ENCODE data around the gene APBB3. TPM values are rescaled to one million over a fixed set of nuclear protein-coding genes. Genes with fewer than 3 reads are reported as not detected.

The APBB3 gene
- polyA plus RNA-seq, 1 donor from 2014 or later, result 131 TPM

- no peak for TF ChIP-seq CTCF (IDR thresholded peaks at IDR 0.05; ENCODE audit: poor library complexity, severe bottlenecking)
- no peak for TF ChIP-seq EP300 (conservative IDR thresholded peaks at IDR 0.05; ENCODE audit: poor library complexity, severe bottlenecking)
Measured at GRCh38 chr5:140561753-140562523, 2.5 kb downstream of the APBB3 start (continued).

DNA sequence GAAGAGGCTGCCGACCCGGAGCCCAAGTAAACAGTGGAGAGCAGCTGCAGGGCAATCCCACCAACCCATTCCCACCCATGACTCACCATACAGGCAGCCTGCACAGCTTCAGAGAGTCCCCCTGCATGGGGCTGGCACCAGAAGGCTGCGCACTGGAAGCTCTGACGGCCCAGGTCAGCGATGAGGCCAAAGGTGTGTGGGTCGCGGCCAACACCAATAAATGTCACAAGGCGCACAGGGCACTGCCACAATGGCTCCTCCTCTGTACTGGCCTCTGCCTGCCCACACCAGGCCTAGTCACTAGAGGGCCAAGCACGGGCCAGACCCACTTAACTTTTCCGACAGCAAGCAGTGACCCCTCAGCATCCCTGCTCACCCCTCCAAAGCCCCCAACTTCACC is 4.2 kb downstream of the APBB3 start:
- TF ChIP-seq TAF1 (IDR thresholded peaks at IDR 0.05; ENCODE audit: low read depth) (no peak), RAD21 (conservative IDR thresholded peaks at IDR 0.05) (no peak)
- no peak overlapping the region for H3K27ac ChIP-seq (ENCODE audit: low read length)
- no peak overlapping the region for H2AFZ ChIP-seq (ENCODE audit: low read depth, low read length)
- no peak overlapping the region for H3K4me3 ChIP-seq (ENCODE audit: low read length)
- H4K20me1 ChIP-seq (ENCODE audit: insufficient read depth), result no peaks in the 10 kb centered on the region
- H3F3A ChIP-seq (ENCODE audit: insufficient read depth, low read length, poor library complexity, severe bottlenecking), result no peaks in the 10 kb centered on the region
- H3K27me3 ChIP-seq (ENCODE audit: insufficient read depth, low read depth, low read length), result no peaks in the 10 kb centered on the region
- no peak overlapping the region for H3K9ac ChIP-seq (ENCODE audit: low read length)
- H3K4me2 ChIP-seq (ENCODE audit: low read length), result no peak overlapping the region
- no peaks in the 10 kb centered on the region for H3K9me3 ChIP-seq (ENCODE audit: low read length)
- H3K36me3 ChIP-seq (ENCODE audit: insufficient read depth, low read length), result no peaks in the 10 kb centered on the region
- H3K79me2 ChIP-seq (replicated peaks; ENCODE audit: insufficient read depth, low read length), result peaks cover 23% of the 10 kb centered on the region
- no peaks in the 10 kb centered on the region for H3K9me2 ChIP-seq (ENCODE audit: insufficient read depth, low read length)

DNA sequence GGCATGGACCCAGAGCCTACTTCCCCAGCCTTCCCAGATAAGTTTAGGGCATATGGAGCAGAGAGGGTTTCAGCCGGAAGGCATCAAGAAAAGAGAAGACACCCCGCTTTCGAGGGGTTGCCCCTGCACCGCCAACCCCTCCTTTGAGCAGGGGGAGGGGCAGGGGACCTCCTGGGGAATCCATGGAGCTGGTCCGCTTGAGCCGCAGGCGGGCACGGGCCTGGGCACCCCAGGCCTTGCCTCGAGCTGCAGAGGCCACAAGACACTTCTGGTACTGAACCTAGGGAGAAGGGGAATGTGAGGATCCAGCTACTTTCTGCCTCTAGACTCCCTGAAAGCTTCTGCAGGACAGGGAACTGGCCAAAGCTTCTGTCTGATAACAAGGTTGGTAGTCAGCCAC is 5.9 kb downstream of the APBB3 start:
- no peaks in the 10 kb centered on the region for H3K9me3 ChIP-seq (ENCODE audit: low read length)
- H3K9ac ChIP-seq (ENCODE audit: low read length), result no peak overlapping the region
- H3K36me3 ChIP-seq (ENCODE audit: insufficient read depth, low read length), result no peaks in the 10 kb centered on the region
- H3K27ac ChIP-seq (ENCODE audit: low read length), result no peak overlapping the region
- no peak overlapping the region for H3K4me3 ChIP-seq (ENCODE audit: low read length)
- no peak overlapping the region for H3K4me2 ChIP-seq (ENCODE audit: low read length)
- TF ChIP-seq SMC3 (conservative IDR thresholded peaks at IDR 0.05; ENCODE audit: poor library complexity) (no peak), CTCF (IDR thresholded peaks at IDR 0.05; ENCODE audit: poor library complexity, severe bottlenecking) (no peak), EZH2 (IDR thresholded peaks at IDR 0.05; ENCODE audit: borderline replicate concordance, insufficient read depth, low read length, poor library complexity, severe bottlenecking) (no peak), TAF1 (IDR thresholded peaks at IDR 0.05; ENCODE audit: low read depth) (no peak), REST (IDR thresholded peaks at IDR 0.05; ENCODE audit: borderline replicate concordance) (no peak), EP300 (conservative IDR thresholded peaks at IDR 0.05; ENCODE audit: poor library complexity, severe bottlenecking) (no peak), MXI1 (conservative IDR thresholded peaks at IDR 0.05; ENCODE audit: poor library complexity, severe bottlenecking) (no peak), RAD21 (conservative IDR thresholded peaks at IDR 0.05) (no peak)
- no peaks in the 10 kb centered on the region for H3K27me3 ChIP-seq (ENCODE audit: insufficient read depth, low read depth, low read length)
- H4K20me1 ChIP-seq (ENCODE audit: insufficient read depth), result no peaks in the 10 kb centered on the region
- no peak overlapping the region for H2AFZ ChIP-seq (ENCODE audit: low read depth, low read length)
- H3K79me2 ChIP-seq (replicated peaks; ENCODE audit: insufficient read depth, low read length), result peaks cover 20% of the 10 kb centered on the region
- no peaks in the 10 kb centered on the region for H3K9me2 ChIP-seq (ENCODE audit: insufficient read depth, low read length)
- H3F3A ChIP-seq (ENCODE audit: insufficient read depth, low read length, poor library complexity, severe bottlenecking), result no peaks in the 10 kb centered on the region

Data from neural cell (in vitro differentiated cells).